ENCODE data around the gene NACA2. TPM values are rescaled to one million over a fixed set of nuclear protein-coding genes. Genes with fewer than 3 reads are reported as not detected.

NACA2 gene
- total and polyA plus RNA-seq, 7 experiments from 2014 or later = not detected

GRCh38 chr17:61621317-61621716 lies 30.3 kb upstream of the NACA2 start:
- Mint-ChIP-seq H3K36me3 (peaks cover 0 to 5% (median 0%) of the 10 kb centered on the region in 5 donors), H3K9me3 (peaks cover 0 to 30% (median 6%) of the 10 kb centered on the region in 11 donors), H3K4me3 (no peak overlapping the region), H3K27ac (no peak overlapping the region), H3K27me3 (peaks cover 22 to 45% (median 31%) of the 10 kb centered on the region in 5 donors), H3K4me1 (peaks cover 0 to 2% (median 0%) of the 10 kb centered on the region in 7 donors)
- ChIA-PET CTCF (no interaction called here), POLR2A (no interaction called here)
- no peak overlapping the region for H3K27ac ChIP-seq (ENCODE audit: low read depth, low read length)
- intact Hi-C loops (cut with micrococcal nuclease) = no loop called here
- H3K27me3 ChIP-seq (ENCODE audit: control insufficient read depth in 2 of 2, insufficient read depth in 2 of 2, low read length in 2 of 2) = no peaks in the 10 kb centered on the region
- no peaks in the 10 kb centered on the region for H3K4me1 ChIP-seq (ENCODE audit: control insufficient read depth in 2 of 2, insufficient read depth in 2 of 2, low read length in 2 of 2)
- no peaks in the 10 kb centered on the region for H3K36me3 ChIP-seq (ENCODE audit: control insufficient read depth in 2 of 3, insufficient read depth in 3 of 3, low read length in 3 of 3)
- DNase-seq = no peak
- H3K4me3 ChIP-seq (ENCODE audit: low read length) = no peak overlapping the region
- ATAC-seq = no peak
- peaks cover 0 to 3% (median 0%) of the 10 kb centered on the region in 3 experiments for H3K9me3 ChIP-seq (ENCODE audit: control insufficient read depth in 2 of 3, low read length in 3 of 3)

GRCh38 chr17:61619953-61620352 lies 28.9 kb upstream of the NACA2 start:
- H3K4me1 Mint-ChIP-seq = peaks cover 0 to 6% (median 0%) of the 10 kb centered on the region in 7 donors
- no peak overlapping the region for H3K4me3 ChIP-seq (ENCODE audit: low read length)
- peaks cover 0 to 5% (median 0%) of the 10 kb centered on the region in 5 donors for H3K36me3 Mint-ChIP-seq
- peaks cover 16 to 35% (median 25%) of the 10 kb centered on the region in 5 donors for H3K27me3 Mint-ChIP-seq
- no peak overlapping the region for H3K4me3 Mint-ChIP-seq
- peaks cover 0 to 3% (median 0%) of the 10 kb centered on the region in 3 experiments for H3K9me3 ChIP-seq (ENCODE audit: control insufficient read depth in 2 of 3, low read length in 3 of 3)
- H3K27me3 ChIP-seq (ENCODE audit: control insufficient read depth in 2 of 2, insufficient read depth in 2 of 2, low read length in 2 of 2) = no peaks in the 10 kb centered on the region
- DNase-seq (no peak), ATAC-seq (no peak)
- no peaks in the 10 kb centered on the region for H3K36me3 ChIP-seq (ENCODE audit: control insufficient read depth in 2 of 3, insufficient read depth in 3 of 3, low read length in 3 of 3)
- CTCF ChIA-PET = interaction anchor here (0.7 kb wide), 1 partner anchor 46 kb away, joined by 4 read pairs; no protein-coding TSS in a partner anchor
- intact Hi-C loops (cut with micrococcal nuclease) = no loop called here
- no peak overlapping the region for H3K27ac ChIP-seq (ENCODE audit: low read depth, low read length)
- POLR2A ChIA-PET = no interaction called here
- no peaks in the 10 kb centered on the region for H3K4me1 ChIP-seq (ENCODE audit: control insufficient read depth in 2 of 2, insufficient read depth in 2 of 2, low read length in 2 of 2)
- peaks cover 0 to 30% (median 6%) of the 10 kb centered on the region in 11 donors for H3K9me3 Mint-ChIP-seq
- no peak overlapping the region for H3K27ac Mint-ChIP-seq

- POLR2A ChIA-PET = no interaction called here
- intact Hi-C loops (cut with micrococcal nuclease) = no loop called here
These were observed 28.5 kb upstream of the NACA2 start for GRCh38 chr17:61619493-61619892.

DNA sequence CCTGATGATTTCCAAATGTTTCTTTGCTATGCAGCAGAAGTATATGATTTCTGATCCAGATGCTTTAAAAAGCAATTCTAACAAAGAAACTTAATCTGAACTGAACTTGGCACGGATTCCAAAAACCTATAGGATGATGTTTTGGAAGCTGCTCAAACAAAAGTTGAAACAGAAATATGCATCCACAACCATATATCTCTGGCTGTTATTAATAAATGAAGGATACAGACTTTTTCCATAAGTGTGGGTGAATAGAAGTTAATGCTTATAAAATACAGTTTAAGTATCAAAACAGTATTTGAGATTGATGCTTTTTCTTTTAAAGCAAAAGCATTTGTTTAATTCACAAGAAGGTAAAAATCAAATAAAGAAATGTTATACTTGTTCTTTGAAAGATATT lies 27.9 kb upstream of the NACA2 start:
- Histone ChIP-seq H3K4me1 (ENCODE audit: control insufficient read depth in 2 of 2, insufficient read depth in 2 of 2, low read length in 2 of 2) (no peaks in the 10 kb centered on the region), H3K36me3 (ENCODE audit: control insufficient read depth in 2 of 3, insufficient read depth in 3 of 3, low read length in 3 of 3) (no peaks in the 10 kb centered on the region), H3K4me3 (ENCODE audit: low read length) (no peak overlapping the region), H3K27ac (ENCODE audit: low read depth, low read length) (no peak overlapping the region), H3K27me3 (ENCODE audit: control insufficient read depth in 2 of 2, insufficient read depth in 2 of 2, low read length in 2 of 2) (no peaks in the 10 kb centered on the region), H3K9me3 (ENCODE audit: control insufficient read depth in 2 of 3, low read length in 3 of 3) (peaks cover 0 to 3% (median 0%) of the 10 kb centered on the region in 3 experiments)
- Mint-ChIP-seq H3K36me3 (peaks cover 0 to 5% (median 0%) of the 10 kb centered on the region in 5 donors), H3K4me1 (peaks cover 0 to 6% (median 0%) of the 10 kb centered on the region in 7 donors), H3K4me3 (no peak overlapping the region), H3K27me3 (peaks cover 11 to 27% (median 18%) of the 10 kb centered on the region in 5 donors), H3K9me3 (peaks cover 0 to 30% (median 6%) of the 10 kb centered on the region in 11 donors), H3K27ac (no peak overlapping the region)
- POLR2A ChIA-PET = no interaction called here
- intact Hi-C loops (cut with micrococcal nuclease) = no loop called here
- ATAC-seq (no peak), DNase-seq (no peak)
- CTCF ChIA-PET = no interaction called here

More at GRCh38 chr17:61619493-61619892, 28.5 kb upstream of the NACA2 start:
- peaks cover 0 to 5% (median 0%) of the 10 kb centered on the region in 5 donors for H3K36me3 Mint-ChIP-seq
- H3K27me3 ChIP-seq (ENCODE audit: control insufficient read depth in 2 of 2, insufficient read depth in 2 of 2, low read length in 2 of 2) = no peaks in the 10 kb centered on the region
- no peak for ATAC-seq
- no peak for DNase-seq
- peaks cover 0 to 30% (median 6%) of the 10 kb centered on the region in 11 donors for H3K9me3 Mint-ChIP-seq
- no peaks in the 10 kb centered on the region for H3K4me1 ChIP-seq (ENCODE audit: control insufficient read depth in 2 of 2, insufficient read depth in 2 of 2, low read length in 2 of 2)
- H3K4me3 ChIP-seq (ENCODE audit: low read length) = no peak overlapping the region
- H3K4me3 Mint-ChIP-seq = no peak overlapping the region
- no peaks in the 10 kb centered on the region for H3K36me3 ChIP-seq (ENCODE audit: control insufficient read depth in 2 of 3, insufficient read depth in 3 of 3, low read length in 3 of 3)
- H3K9me3 ChIP-seq (ENCODE audit: control insufficient read depth in 2 of 3, low read length in 3 of 3) = peaks cover 0 to 3% (median 0%) of the 10 kb centered on the region in 3 experiments
- H3K27me3 Mint-ChIP-seq = peaks cover 13 to 31% (median 24%) of the 10 kb centered on the region in 5 donors
- H3K27ac Mint-ChIP-seq = no peak overlapping the region
- peaks cover 0 to 6% (median 0%) of the 10 kb centered on the region in 7 donors for H3K4me1 Mint-ChIP-seq
- no peak overlapping the region for H3K27ac ChIP-seq (ENCODE audit: low read depth, low read length)
- CTCF ChIA-PET = interaction anchor here (0.7 kb wide), 1 partner anchor 45 kb away, joined by 4 read pairs; no protein-coding TSS in a partner anchor

- H3K27me3 Mint-ChIP-seq = peaks cover 4 to 20% (median 15%) of the 10 kb centered on the region in 5 donors
- POLR2A ChIA-PET = no interaction called here
- ATAC-seq = no peak
- peaks cover 0 to 6% (median 0%) of the 10 kb centered on the region in 7 donors for H3K4me1 Mint-ChIP-seq
- peaks cover 0 to 30% (median 6%) of the 10 kb centered on the region in 11 donors for H3K9me3 Mint-ChIP-seq
- Histone ChIP-seq H3K27me3 (ENCODE audit: control insufficient read depth in 2 of 2, insufficient read depth in 2 of 2, low read length in 2 of 2) (no peaks in the 10 kb centered on the region), H3K27ac (ENCODE audit: low read depth, low read length) (no peak overlapping the region), H3K4me3 (ENCODE audit: low read length) (no peak overlapping the region), H3K36me3 (ENCODE audit: control insufficient read depth in 2 of 3, insufficient read depth in 3 of 3, low read length in 3 of 3) (no peaks in the 10 kb centered on the region), H3K9me3 (ENCODE audit: control insufficient read depth in 2 of 3, low read length in 3 of 3) (peaks cover 0 to 3% (median 0%) of the 10 kb centered on the region in 3 experiments), H3K4me1 (ENCODE audit: control insufficient read depth in 2 of 2, insufficient read depth in 2 of 2, low read length in 2 of 2) (no peaks in the 10 kb centered on the region)
- intact Hi-C loops (cut with micrococcal nuclease) = no loop called here
- CTCF ChIA-PET = no interaction called here
- DNase-seq = no peak
- peaks cover 0 to 5% (median 0%) of the 10 kb centered on the region in 5 donors for H3K36me3 Mint-ChIP-seq
- H3K27ac Mint-ChIP-seq = no peak overlapping the region
- no peak overlapping the region for H3K4me3 Mint-ChIP-seq
These were observed 26.3 kb upstream of the NACA2 start for GRCh38 chr17:61617330-61617729.

DNA sequence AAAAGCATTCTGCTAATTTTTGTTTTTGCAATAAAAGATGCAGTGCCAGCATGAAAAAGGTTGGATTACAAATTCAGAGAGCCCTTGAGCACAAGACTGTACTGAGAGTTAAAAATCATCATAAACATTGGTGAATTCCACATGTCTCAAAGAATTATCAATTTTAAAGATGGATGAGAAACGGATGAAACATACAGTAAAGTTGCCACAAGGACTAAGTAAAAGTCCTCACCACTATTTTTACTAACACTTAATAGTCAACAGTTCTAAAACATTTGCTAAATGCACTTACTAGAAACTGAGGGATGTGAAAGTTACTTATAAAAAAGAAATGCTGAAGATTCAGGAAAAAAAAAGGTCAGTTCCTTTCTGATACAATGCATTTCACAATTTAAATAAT lies 25.8 kb upstream of the NACA2 start:
- Mint-ChIP-seq H3K9me3 (peaks cover 0 to 30% (median 6%) of the 10 kb centered on the region in 11 donors), H3K4me1 (peaks cover 0 to 6% (median 0%) of the 10 kb centered on the region in 7 donors), H3K27ac (no peak overlapping the region), H3K4me3 (no peak overlapping the region), H3K27me3 (peaks cover 4 to 16% (median 13%) of the 10 kb centered on the region in 5 donors), H3K36me3 (peaks cover 0 to 5% (median 0%) of the 10 kb centered on the region in 5 donors)
- no peak for ATAC-seq
- DNase-seq = no peak
- Histone ChIP-seq H3K4me3 (ENCODE audit: low read length) (no peak overlapping the region), H3K9me3 (ENCODE audit: control insufficient read depth in 2 of 3, low read length in 3 of 3) (peaks cover 0 to 3% (median 0%) of the 10 kb centered on the region in 3 experiments), H3K4me1 (ENCODE audit: control insufficient read depth in 2 of 2, insufficient read depth in 2 of 2, low read length in 2 of 2) (no peaks in the 10 kb centered on the region), H3K27ac (ENCODE audit: low read depth, low read length) (no peak overlapping the region), H3K27me3 (ENCODE audit: control insufficient read depth in 2 of 2, insufficient read depth in 2 of 2, low read length in 2 of 2) (no peaks in the 10 kb centered on the region), H3K36me3 (ENCODE audit: control insufficient read depth in 2 of 3, insufficient read depth in 3 of 3, low read length in 3 of 3) (no peaks in the 10 kb centered on the region)
- POLR2A ChIA-PET = no interaction called here
- CTCF ChIA-PET = interaction anchor here (0.7 kb wide), 1 partner anchor 10 kb away, joined by 3 read pairs; no protein-coding TSS in a partner anchor
- intact Hi-C loops (cut with micrococcal nuclease) = no loop called here

DNA sequence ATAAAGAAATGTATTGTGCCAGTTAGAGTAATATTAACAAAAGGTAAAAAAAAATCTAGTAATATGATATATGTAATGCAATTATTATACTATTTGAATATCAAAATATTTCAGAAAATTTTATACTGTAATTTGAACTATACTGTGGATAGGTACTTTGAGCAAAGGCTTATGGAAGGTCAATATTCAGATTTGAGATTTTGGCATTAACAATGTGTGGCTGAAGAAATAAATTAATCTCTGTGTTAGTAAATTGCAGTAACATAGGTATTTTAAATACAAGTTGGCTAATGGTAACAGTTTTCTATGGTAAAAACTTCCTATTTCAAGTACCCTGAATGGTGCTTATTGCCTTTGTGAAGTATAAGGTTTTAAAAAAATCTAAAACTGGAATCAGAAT lies 23.2 kb upstream of the NACA2 start:
- H3K36me3 ChIP-seq (ENCODE audit: control insufficient read depth in 2 of 3, insufficient read depth in 3 of 3, low read length in 3 of 3) = no peaks in the 10 kb centered on the region
- Mint-ChIP-seq H3K36me3 (peaks cover 0 to 1% (median 0%) of the 10 kb centered on the region in 5 donors), H3K27ac (no peak overlapping the region), H3K27me3 (peaks cover 4 to 22% (median 15%) of the 10 kb centered on the region in 5 donors), H3K9me3 (peaks cover 0 to 11% (median under 1%) of the 10 kb centered on the region in 11 donors), H3K4me1 (peaks cover 0 to 4% (median 0%) of the 10 kb centered on the region in 7 donors), H3K4me3 (no peak overlapping the region)
- H3K27ac ChIP-seq (ENCODE audit: low read depth, low read length) = no peak overlapping the region
- H3K27me3 ChIP-seq (ENCODE audit: control insufficient read depth in 2 of 2, insufficient read depth in 2 of 2, low read length in 2 of 2) = no peaks in the 10 kb centered on the region
- H3K4me1 ChIP-seq (ENCODE audit: control insufficient read depth in 2 of 2, insufficient read depth in 2 of 2, low read length in 2 of 2) = no peaks in the 10 kb centered on the region
- ATAC-seq (no peak), DNase-seq (no peak)
- H3K4me3 ChIP-seq (ENCODE audit: low read length) = no peak overlapping the region
- H3K9me3 ChIP-seq (ENCODE audit: control insufficient read depth in 2 of 3, low read length in 3 of 3) = no peaks in the 10 kb centered on the region
- intact Hi-C loops (cut with micrococcal nuclease) = no loop called here
- POLR2A ChIA-PET = no interaction called here
- CTCF ChIA-PET = no interaction called here
